ENCODE results near the gene ZDHHC6. TPM values are rescaled to one million over a fixed set of nuclear protein-coding genes. Genes with fewer than 3 reads are reported as not detected.
A peak's percentile ranks its signal among the peaks of the same experiment; 100 is the strongest.

Gene ZDHHC6
- total and polyA plus RNA-seq, 10 of the 15 experiments (the other 5 are each of a cell fraction or from before 2014, with no cell fraction given): 23.8 to 59.4 (median 35.6) TPM

GRCh38 chr10:112475575-112476218 lies 29.0 kb upstream of the ZDHHC6 start (continued):
- no peak for TF ChIP-seq ZNF592 (IDR thresholded peaks at IDR 0.05)
- peak; percentile 75 for TF ChIP-seq RAD21 (IDR thresholded peaks at IDR 0.05; ENCODE audit: insufficient read depth, low read depth, low read length)
- TF ChIP-seq SUPT20H (IDR thresholded peaks at IDR 0.05; ENCODE audit: borderline replicate concordance, control insufficient read depth, low read depth, low read length): no peak
- TF ChIP-seq MEF2A (IDR thresholded peaks at IDR 0.05; ENCODE audit: insufficient read depth, low read depth, low read length): no peak
- no peak for TF ChIP-seq RB1 (IDR thresholded peaks at IDR 0.05; ENCODE audit: borderline replicate concordance)
- TF ChIP-seq BCLAF1 (IDR thresholded peaks at IDR 0.05): no peak
- TF ChIP-seq ETV6 (conservative IDR thresholded peaks at IDR 0.05 in 1 of 2, IDR thresholded peaks at IDR 0.05 in 1 of 2; ENCODE audit: borderline replicate concordance in 1 of 2, low read depth in 1 of 2): no peak
- no peak for TF ChIP-seq ZNF217 (IDR thresholded peaks at IDR 0.05)
